ENCODE measurements around the gene SORCS3. TPM values are rescaled to one million over a fixed set of nuclear protein-coding genes. Genes with fewer than 3 reads are reported as not detected.

The SORCS3 gene
- total RNA-seq, 1 experiment from 2014 or later = not detected

DNA sequence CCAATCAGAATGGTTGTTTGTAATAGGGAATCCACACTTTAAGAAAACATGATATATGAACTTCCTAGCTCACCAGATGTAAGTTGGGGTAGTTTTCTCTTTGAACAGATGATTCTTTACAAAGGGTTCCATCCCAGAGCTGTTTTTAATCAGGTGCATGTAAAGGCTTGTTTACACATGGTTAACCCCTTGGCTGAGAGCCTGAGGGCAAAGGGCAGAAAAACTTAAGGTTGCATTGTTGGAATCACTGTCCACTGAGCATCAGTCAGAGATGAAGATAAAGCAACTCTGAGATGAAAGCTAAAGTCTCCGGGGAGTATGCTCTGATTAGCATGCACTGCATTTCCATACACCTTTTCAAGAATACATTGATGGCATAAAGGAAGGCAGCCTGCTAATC lies 518.2 kb downstream of the SORCS3 start:
- H2AFZ ChIP-seq (ENCODE audit: low read length) = no peak overlapping the region
- H3K4me3 ChIP-seq (ENCODE audit: low read length) = no peak overlapping the region
- H3K4me1 ChIP-seq (ENCODE audit: low read length) = no peaks in the 10 kb centered on the region
- H3K9me2 ChIP-seq (replicated peaks; ENCODE audit: insufficient read depth, low read length) = no peaks in the 10 kb centered on the region
- H3K9ac ChIP-seq (ENCODE audit: low read length) = no peak overlapping the region
- DNase-seq = no peak
- no peaks in the 10 kb centered on the region for H3K27me3 ChIP-seq (ENCODE audit: low read length)
- no peaks in the 10 kb centered on the region for H4K20me1 ChIP-seq (ENCODE audit: insufficient read depth, low read depth, low read length)
- H3K9me3 ChIP-seq (ENCODE audit: low read length) = no peaks in the 10 kb centered on the region
- H3K36me3 ChIP-seq (ENCODE audit: insufficient read depth, low read length) = no peaks in the 10 kb centered on the region
- no peaks in the 10 kb centered on the region for H3K79me2 ChIP-seq (ENCODE audit: low read length)
- no peak overlapping the region for H3K27ac ChIP-seq (ENCODE audit: low read length)
- H3K4me2 ChIP-seq (ENCODE audit: low read depth, low read length, poor library complexity, severe bottlenecking) = no peak overlapping the region

DNA sequence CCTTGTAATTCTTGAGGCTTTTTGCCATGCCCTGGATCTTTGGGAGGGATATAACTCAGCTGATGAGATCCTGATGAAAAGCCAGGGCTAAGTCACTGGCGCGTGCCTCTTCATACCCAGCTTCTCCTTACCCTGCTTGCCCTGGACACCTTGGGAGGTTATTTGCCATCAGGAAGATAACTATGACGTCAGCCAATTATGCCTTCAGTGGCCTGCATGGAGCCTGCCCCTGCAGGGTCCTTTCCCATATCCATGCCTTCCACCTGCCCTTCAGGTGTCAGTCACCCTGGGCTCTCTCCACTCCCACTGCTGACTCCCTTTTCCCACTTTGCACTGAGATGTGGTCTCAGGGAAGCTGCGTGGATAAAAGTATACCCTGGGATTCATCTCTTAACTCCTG lies 520.1 kb downstream of the SORCS3 start:
- Histone ChIP-seq H3K9ac (ENCODE audit: low read length) (no peak overlapping the region), H4K20me1 (ENCODE audit: insufficient read depth, low read depth, low read length) (no peaks in the 10 kb centered on the region), H3K9me2 (replicated peaks; ENCODE audit: insufficient read depth, low read length) (no peaks in the 10 kb centered on the region), H3K9me3 (ENCODE audit: low read length) (no peaks in the 10 kb centered on the region), H3K4me2 (ENCODE audit: low read depth, low read length, poor library complexity, severe bottlenecking) (no peak overlapping the region), H3K4me3 (ENCODE audit: low read length) (no peak overlapping the region), H3K79me2 (ENCODE audit: low read length) (no peaks in the 10 kb centered on the region), H3K36me3 (ENCODE audit: insufficient read depth, low read length) (no peaks in the 10 kb centered on the region), H3K4me1 (ENCODE audit: low read length) (no peaks in the 10 kb centered on the region), H2AFZ (ENCODE audit: low read length) (no peak overlapping the region), H3K27me3 (ENCODE audit: low read length) (no peaks in the 10 kb centered on the region), H3K27ac (ENCODE audit: low read length) (no peak overlapping the region)
- DNase-seq = no peak

DNA sequence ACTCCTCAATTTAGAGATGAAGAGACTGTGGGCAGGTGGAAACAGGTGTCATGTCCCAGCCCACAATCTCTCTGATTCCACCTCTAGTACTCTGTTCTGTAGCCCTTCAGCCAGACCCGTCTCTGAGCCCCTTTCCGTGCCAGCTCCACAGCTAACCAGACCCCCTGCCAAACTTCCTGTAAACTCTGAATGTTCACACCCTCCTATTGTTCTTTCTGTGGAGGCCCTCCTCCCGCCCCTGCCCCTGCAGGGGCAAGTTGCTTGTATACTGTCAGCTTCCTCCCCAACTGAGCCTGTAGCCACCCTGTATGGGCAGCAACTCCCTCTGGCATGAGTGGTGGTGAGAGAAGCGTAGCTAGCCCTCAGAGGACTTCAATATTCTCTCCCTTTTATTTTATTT lies 520.7 kb downstream of the SORCS3 start:
- Histone ChIP-seq H3K27me3 (ENCODE audit: low read length) (no peaks in the 10 kb centered on the region), H2AFZ (ENCODE audit: low read length) (no peak overlapping the region), H4K20me1 (ENCODE audit: insufficient read depth, low read depth, low read length) (no peaks in the 10 kb centered on the region), H3K4me3 (ENCODE audit: low read length) (no peak overlapping the region), H3K4me2 (ENCODE audit: low read depth, low read length, poor library complexity, severe bottlenecking) (no peak overlapping the region), H3K36me3 (ENCODE audit: insufficient read depth, low read length) (no peaks in the 10 kb centered on the region), H3K79me2 (ENCODE audit: low read length) (no peaks in the 10 kb centered on the region), H3K9me3 (ENCODE audit: low read length) (no peaks in the 10 kb centered on the region), H3K27ac (ENCODE audit: low read length) (no peak overlapping the region), H3K9me2 (replicated peaks; ENCODE audit: insufficient read depth, low read length) (no peaks in the 10 kb centered on the region), H3K4me1 (ENCODE audit: low read length) (no peaks in the 10 kb centered on the region), H3K9ac (ENCODE audit: low read length) (no peak overlapping the region)
- no peak for DNase-seq

DNA sequence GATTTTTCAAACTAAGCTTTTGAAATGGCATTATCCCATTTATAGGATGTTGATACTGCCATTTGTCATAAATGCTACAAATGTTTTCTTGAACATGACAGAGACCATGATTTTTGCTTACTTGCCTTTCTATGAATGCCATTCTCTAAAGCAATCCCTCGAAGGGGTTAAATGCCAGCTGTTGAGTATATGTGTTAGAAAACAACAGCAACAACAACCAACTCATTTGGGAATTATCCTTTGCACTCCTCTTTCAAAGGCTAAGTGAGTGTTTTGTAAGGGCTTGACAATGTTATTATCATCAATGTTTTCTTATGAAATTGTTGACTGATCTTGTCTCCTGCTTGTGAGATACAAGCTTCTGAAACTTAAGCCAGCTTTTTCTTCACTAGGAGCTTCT lies 529.4 kb downstream of the SORCS3 start:
- H3K9ac ChIP-seq (ENCODE audit: low read length) = no peak overlapping the region
- no peak for DNase-seq
- H4K20me1 ChIP-seq (ENCODE audit: insufficient read depth, low read depth, low read length) = no peaks in the 10 kb centered on the region
- peaks cover 11% of the 10 kb centered on the region for H3K9me3 ChIP-seq (ENCODE audit: low read length)
- H3K27ac ChIP-seq (ENCODE audit: low read length) = no peak overlapping the region
- H3K9me2 ChIP-seq (replicated peaks; ENCODE audit: insufficient read depth, low read length) = 0 out of 2 replicates have a peak, but pooled peaks cover 3% of the 10 kb centered on the region
- H3K4me2 ChIP-seq (ENCODE audit: low read depth, low read length, poor library complexity, severe bottlenecking) = no peak overlapping the region
- H3K4me1 ChIP-seq (ENCODE audit: low read length) = no peaks in the 10 kb centered on the region
- H3K36me3 ChIP-seq (ENCODE audit: insufficient read depth, low read length) = no peaks in the 10 kb centered on the region
- no peak overlapping the region for H3K4me3 ChIP-seq (ENCODE audit: low read length)
- H3K27me3 ChIP-seq (ENCODE audit: low read length) = no peaks in the 10 kb centered on the region
- no peaks in the 10 kb centered on the region for H3K79me2 ChIP-seq (ENCODE audit: low read length)
- no peak overlapping the region for H2AFZ ChIP-seq (ENCODE audit: low read length)

DNA sequence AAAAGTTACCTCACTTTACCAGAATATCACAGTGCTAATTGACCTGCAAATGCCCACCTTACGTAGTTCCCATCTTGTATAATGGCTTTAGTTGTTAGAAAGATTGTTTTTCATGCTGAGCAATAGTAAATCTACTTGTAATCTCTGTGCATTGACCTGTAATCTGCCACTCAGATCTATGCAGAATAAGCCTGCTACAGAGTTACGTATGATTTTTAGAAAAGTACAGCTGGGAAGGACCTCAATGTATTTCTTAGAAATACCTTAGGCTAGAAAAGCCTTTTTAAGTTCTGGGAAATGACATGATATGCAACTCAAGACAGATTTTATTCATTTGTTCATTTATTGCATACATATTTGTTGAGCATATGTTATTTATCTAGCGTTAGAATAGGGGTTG lies 530.9 kb downstream of the SORCS3 start:
- no peaks in the 10 kb centered on the region for H3K79me2 ChIP-seq (ENCODE audit: low read length)
- H3K4me1 ChIP-seq (ENCODE audit: low read length) = no peaks in the 10 kb centered on the region
- H3K9me2 ChIP-seq (replicated peaks; ENCODE audit: insufficient read depth, low read length) = 0 out of 2 replicates have a peak, but pooled peaks cover 5% of the 10 kb centered on the region
- no peak overlapping the region for H3K4me3 ChIP-seq (ENCODE audit: low read length)
- peaks cover 13% of the 10 kb centered on the region for H3K9me3 ChIP-seq (ENCODE audit: low read length)
- no peaks in the 10 kb centered on the region for H3K27me3 ChIP-seq (ENCODE audit: low read length)
- H3K27ac ChIP-seq (ENCODE audit: low read length) = no peak overlapping the region
- DNase-seq = no peak
- no peaks in the 10 kb centered on the region for H4K20me1 ChIP-seq (ENCODE audit: insufficient read depth, low read depth, low read length)
- H3K9ac ChIP-seq (ENCODE audit: low read length) = no peak overlapping the region
- no peaks in the 10 kb centered on the region for H3K36me3 ChIP-seq (ENCODE audit: insufficient read depth, low read length)
- H3K4me2 ChIP-seq (ENCODE audit: low read depth, low read length, poor library complexity, severe bottlenecking) = no peak overlapping the region
- no peak overlapping the region for H2AFZ ChIP-seq (ENCODE audit: low read length)

DNA sequence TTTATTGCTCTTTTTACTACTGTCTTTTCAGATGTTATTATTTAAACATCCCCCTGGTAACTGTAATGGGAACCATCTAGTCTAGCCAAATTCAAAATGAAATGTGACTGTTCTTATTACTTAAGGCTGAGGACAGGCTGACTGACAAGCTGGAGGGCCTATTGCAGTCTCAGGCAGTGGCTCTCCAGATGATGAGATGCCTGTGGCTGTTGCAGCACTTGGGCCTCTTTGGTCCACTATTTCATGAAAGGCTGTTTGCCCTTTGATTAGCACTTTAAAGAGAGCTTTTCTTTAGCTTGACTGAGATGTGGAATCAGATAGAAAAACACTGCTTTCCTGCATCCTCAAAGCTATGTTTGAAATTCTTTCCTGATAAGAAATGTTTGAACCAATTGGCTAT lies 540.5 kb downstream of the SORCS3 start:
- no peaks in the 10 kb centered on the region for H3K4me1 ChIP-seq (ENCODE audit: low read length)
- H3K79me2 ChIP-seq (ENCODE audit: low read length) = no peaks in the 10 kb centered on the region
- no peak overlapping the region for H3K27ac ChIP-seq (ENCODE audit: low read length)
- H3K4me2 ChIP-seq (ENCODE audit: low read depth, low read length, poor library complexity, severe bottlenecking) = no peak overlapping the region
- no peaks in the 10 kb centered on the region for H3K36me3 ChIP-seq (ENCODE audit: insufficient read depth, low read length)
- H2AFZ ChIP-seq (ENCODE audit: low read length) = no peak overlapping the region
- H3K9me3 ChIP-seq (ENCODE audit: low read length) = no peaks in the 10 kb centered on the region
- H3K4me3 ChIP-seq (ENCODE audit: low read length) = no peak overlapping the region
- no peaks in the 10 kb centered on the region for H3K9me2 ChIP-seq (replicated peaks; ENCODE audit: insufficient read depth, low read length)
- no peak overlapping the region for H3K9ac ChIP-seq (ENCODE audit: low read length)
- H3K27me3 ChIP-seq (ENCODE audit: low read length) = no peaks in the 10 kb centered on the region
- H4K20me1 ChIP-seq (ENCODE audit: insufficient read depth, low read depth, low read length) = no peaks in the 10 kb centered on the region
- no peak for DNase-seq

DNA sequence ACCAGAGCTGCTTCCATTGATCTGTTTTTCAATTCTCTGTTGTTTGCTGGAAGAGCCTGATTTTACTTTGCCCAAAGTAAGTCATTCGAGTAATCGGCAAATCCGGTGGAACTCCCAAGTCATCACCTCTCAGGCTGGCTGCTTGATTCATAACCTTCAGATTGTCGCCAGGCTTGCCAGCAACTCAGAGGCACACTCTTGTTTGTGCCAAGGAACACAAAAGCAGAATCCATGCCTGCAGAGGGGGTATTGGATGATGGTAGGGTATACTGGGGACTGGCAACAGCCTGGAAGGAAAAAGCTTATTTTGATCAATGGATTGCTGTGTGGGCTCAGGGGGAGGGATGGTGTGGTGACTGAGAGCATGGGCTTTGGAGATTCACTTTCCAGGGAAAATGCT lies 542.4 kb downstream of the SORCS3 start:
- Histone ChIP-seq H3K27ac (ENCODE audit: low read length) (no peak overlapping the region), H2AFZ (ENCODE audit: low read length) (no peak overlapping the region), H4K20me1 (ENCODE audit: insufficient read depth, low read depth, low read length) (no peaks in the 10 kb centered on the region), H3K9me3 (ENCODE audit: low read length) (no peaks in the 10 kb centered on the region), H3K36me3 (ENCODE audit: insufficient read depth, low read length) (no peaks in the 10 kb centered on the region), H3K4me1 (ENCODE audit: low read length) (no peaks in the 10 kb centered on the region), H3K9me2 (replicated peaks; ENCODE audit: insufficient read depth, low read length) (no peaks in the 10 kb centered on the region), H3K27me3 (ENCODE audit: low read length) (no peaks in the 10 kb centered on the region), H3K79me2 (ENCODE audit: low read length) (no peaks in the 10 kb centered on the region), H3K4me2 (ENCODE audit: low read depth, low read length, poor library complexity, severe bottlenecking) (no peak overlapping the region), H3K4me3 (ENCODE audit: low read length) (no peak overlapping the region), H3K9ac (ENCODE audit: low read length) (no peak overlapping the region)
- no peak for DNase-seq

DNA sequence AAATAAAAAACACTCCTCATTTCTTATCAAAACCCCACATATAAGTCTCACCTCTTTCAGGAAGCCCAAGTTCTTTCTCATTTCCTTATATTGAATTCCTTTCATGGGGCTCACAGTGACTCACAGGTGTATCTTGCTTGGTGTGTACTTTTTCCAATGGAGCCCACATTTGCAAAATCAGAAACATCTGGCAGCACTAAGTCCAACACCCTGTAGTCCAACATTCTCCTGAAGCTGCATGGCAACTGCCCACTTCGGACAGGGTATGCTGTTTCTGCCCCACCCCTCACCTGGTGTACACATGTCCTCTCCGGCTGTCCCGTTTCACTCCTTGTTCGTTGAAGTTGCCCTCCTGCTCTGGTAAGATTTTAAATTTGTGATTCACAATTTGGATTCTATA lies 544.1 kb downstream of the SORCS3 start:
- Histone ChIP-seq H3K4me3 (ENCODE audit: low read length) (no peak overlapping the region), H4K20me1 (ENCODE audit: insufficient read depth, low read depth, low read length) (no peaks in the 10 kb centered on the region), H3K4me2 (ENCODE audit: low read depth, low read length, poor library complexity, severe bottlenecking) (no peak overlapping the region), H3K27me3 (ENCODE audit: low read length) (no peaks in the 10 kb centered on the region), H3K4me1 (ENCODE audit: low read length) (no peaks in the 10 kb centered on the region), H3K79me2 (ENCODE audit: low read length) (no peaks in the 10 kb centered on the region), H3K9me3 (ENCODE audit: low read length) (no peaks in the 10 kb centered on the region), H2AFZ (ENCODE audit: low read length) (no peak overlapping the region), H3K9ac (ENCODE audit: low read length) (no peak overlapping the region), H3K9me2 (replicated peaks; ENCODE audit: insufficient read depth, low read length) (no peaks in the 10 kb centered on the region), H3K27ac (ENCODE audit: low read length) (no peak overlapping the region), H3K36me3 (ENCODE audit: insufficient read depth, low read length) (no peaks in the 10 kb centered on the region)
- no peak for DNase-seq

DNA sequence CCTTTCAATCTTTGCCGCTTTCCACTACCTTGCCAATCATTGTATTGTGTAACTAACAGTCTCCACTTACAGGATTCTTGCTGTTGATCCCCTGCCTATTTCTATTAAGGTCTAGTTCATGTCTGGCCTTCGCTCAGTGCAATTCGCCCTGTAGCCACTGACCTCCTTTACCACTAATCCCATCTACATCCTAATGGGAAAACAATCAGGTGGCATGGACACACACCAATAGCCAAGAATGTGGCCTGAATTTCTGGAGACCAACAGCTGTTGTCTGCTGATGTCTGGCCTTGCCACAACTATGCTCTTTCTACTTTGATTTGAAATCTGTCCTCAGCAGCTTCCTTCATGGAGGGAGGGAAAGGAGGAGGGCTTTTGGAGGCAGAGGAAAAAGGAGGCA lies 546.2 kb downstream of the SORCS3 start:
- Histone ChIP-seq H3K4me3 (ENCODE audit: low read length) (no peak overlapping the region), H3K9me2 (replicated peaks; ENCODE audit: insufficient read depth, low read length) (no peaks in the 10 kb centered on the region), H3K9me3 (ENCODE audit: low read length) (no peaks in the 10 kb centered on the region), H3K27ac (ENCODE audit: low read length) (no peak overlapping the region), H3K4me2 (ENCODE audit: low read depth, low read length, poor library complexity, severe bottlenecking) (no peak overlapping the region), H3K4me1 (ENCODE audit: low read length) (no peaks in the 10 kb centered on the region), H3K27me3 (ENCODE audit: low read length) (no peaks in the 10 kb centered on the region), H3K79me2 (ENCODE audit: low read length) (no peaks in the 10 kb centered on the region), H3K9ac (ENCODE audit: low read length) (no peak overlapping the region), H4K20me1 (ENCODE audit: insufficient read depth, low read depth, low read length) (no peaks in the 10 kb centered on the region), H2AFZ (ENCODE audit: low read length) (no peak overlapping the region), H3K36me3 (ENCODE audit: insufficient read depth, low read length) (no peaks in the 10 kb centered on the region)
- no peak for DNase-seq
